Stimulated activated CD4-positive, alpha-beta T cell treated with anti-CD3 and anti-CD28 coated beads, TNF-alpha, amount 100 ng/mL, for 1 hour (primary cell): Measurements from ENCODE around the gene AK5.

Source experiments
- DNase-seq, 3 donors: peaks; one replicate each; pipeline ENCODE4 v3.0.0-alpha.2; 2020; ENCODE audit warnings: low read depth in 3 of 3, low spot score in 1 of 3

AK5 gene

GRCh38 chr1:77539519-77540142 lies 257.8 kb downstream of the AK5 start:
- no peak for DNase-seq

- no peak for DNase-seq
Measured at GRCh38 chr1:77540501-77541161, 258.8 kb downstream of the AK5 start.

GRCh38 chr1:77541162-77541545 lies 259.3 kb downstream of the AK5 start:
- DNase-seq: no peak

GRCh38 chr1:77542813-77543420 lies 261.1 kb downstream of the AK5 start:
- DNase-seq: no peak

- no peak for DNase-seq
Measured at GRCh38 chr1:77543822-77544448, 262.1 kb downstream of the AK5 start.

- DNase-seq: no peak
Measured at GRCh38 chr1:77544845-77545244, 263.0 kb downstream of the AK5 start.

- DNase-seq: no peak
Measured at GRCh38 chr1:77545970-77546369, 264.2 kb downstream of the AK5 start.

- DNase-seq: no peak
Measured at GRCh38 chr1:77546890-77547289, 265.1 kb downstream of the AK5 start.

- DNase-seq: no peak
Measured at GRCh38 chr1:77548285-77548684, 266.5 kb downstream of the AK5 start.

- no peak for DNase-seq
Measured at GRCh38 chr1:77550135-77550534, 268.3 kb downstream of the AK5 start.

- DNase-seq: no peak
Measured at GRCh38 chr1:77552626-77553025, 270.8 kb downstream of the AK5 start.

GRCh38 chr1:77553568-77554291 lies 271.9 kb downstream of the AK5 start:
- no peak for DNase-seq

- DNase-seq: no peak
Measured at GRCh38 chr1:77556045-77556444, 274.2 kb downstream of the AK5 start.

GRCh38 chr1:77557053-77557452 lies 275.2 kb downstream of the AK5 start:
- DNase-seq: no peak

GRCh38 chr1:77558591-77559164 lies 276.9 kb downstream of the AK5 start:
- no peak for DNase-seq

- no peak for DNase-seq
Measured at GRCh38 chr1:77560741-77561140, 278.9 kb downstream of the AK5 start.

- DNase-seq: no peak
Measured at GRCh38 chr1:77562596-77563150, 280.9 kb downstream of the AK5 start.

GRCh38 chr1:77565321-77565720 lies 283.5 kb downstream of the AK5 start:
- no peak for DNase-seq

GRCh38 chr1:77571642-77572041 lies 289.8 kb downstream of the AK5 start:
- DNase-seq: no peak

- DNase-seq: no peak
Measured at GRCh38 chr1:77579547-77579946, 297.7 kb downstream of the AK5 start.

GRCh38 chr1:77582905-77583304 lies 301.1 kb downstream of the AK5 start:
- DNase-seq: no peak
